ENCODE measurements around the gene KDM8. TPM values are rescaled to one million over a fixed set of nuclear protein-coding genes. Genes with fewer than 3 reads are reported as not detected.

KDM8 gene
- total and polyA plus RNA-seq, 4 donors, result 4.6 to 198 (median 97.7) TPM

- Histone ChIP-seq H3K36me3 (ENCODE audit: control insufficient read depth in 4 of 4, insufficient read depth in 3 of 4, low read depth in 1 of 4, low read length in 3 of 4) (no peaks in the 10 kb centered on the region), H3K9me3 (ENCODE audit: control insufficient read depth in 4 of 4, low read length in 3 of 4) (no peaks in the 10 kb centered on the region), H3K27ac (ENCODE audit: low read depth in 1 of 2, low read length in 2 of 2) (no peak overlapping the region), H3K4me3 (ENCODE audit: low read depth in 1 of 3, low read length in 3 of 3) (no peak overlapping the region), H3K4me1 (ENCODE audit: control insufficient read depth in 4 of 4, insufficient read depth in 4 of 4, low read length in 3 of 4) (peaks cover 4 to 16% (median 10%) of the 10 kb centered on the region in 4 donors), H3K27me3 (ENCODE audit: control insufficient read depth in 4 of 4, insufficient read depth in 4 of 4, low read length in 3 of 4) (no peaks in the 10 kb centered on the region), H3K9ac (ENCODE audit: low read depth in 1 of 2, low read length in 2 of 2) (no peak overlapping the region)
- 98% methylated on average over 1 of the region's 1 CpG for WGBS
- DNase-seq (ENCODE audit: low spot score), result no peak
- TF ChIP-seq ATF3 (IDR thresholded peaks at IDR 0.05) (no peak), MAX (IDR thresholded peaks at IDR 0.05) (no peak), FOXA1 (IDR thresholded peaks at IDR 0.05) (no peak), RXRA (IDR thresholded peaks at IDR 0.05) (no peak), SP1 (IDR thresholded peaks at IDR 0.05) (no peak), EGR1 (IDR thresholded peaks at IDR 0.05; ENCODE audit: low read depth in 2 of 2) (no peak), JUND (IDR thresholded peaks at IDR 0.05) (no peak), GABPA (IDR thresholded peaks at IDR 0.05 in 1 of 2, conservative IDR thresholded peaks at IDR 0.05 in 1 of 2) (no peak), HNF4A (conservative IDR thresholded peaks at IDR 0.05) (no peak), YY1 (IDR thresholded peaks at IDR 0.05) (no peak), NR2F2 (IDR thresholded peaks at IDR 0.05) (no peak), HNF4G (IDR thresholded peaks at IDR 0.05) (no peak), REST (IDR thresholded peaks at IDR 0.05) (no peak), ZBTB33 (IDR thresholded peaks at IDR 0.05) (no peak), TAF1 (conservative IDR thresholded peaks at IDR 0.05) (no peak), FOXA2 (IDR thresholded peaks at IDR 0.05) (no peak), CTCF (IDR thresholded peaks at IDR 0.05; ENCODE audit: low read depth, low read length, missing input control) (no peak), RAD21 (IDR thresholded peaks at IDR 0.05) (no peak)
These were observed 62.7 kb downstream of the KDM8 start for GRCh38 chr16:27265982-27266381.
